Activated T-helper 1 cell treated with anti-CD3 and anti-CD28 coated beads, Interleukin-12 subunit alpha, Interleukin-12 subunit beta, Interleukin-2, Interleukin-4 antibody, amounts not matched to agents 30 ng/mL and 10 ng/mL and 1 ng/mL, durations not matched to agents 14 hours and 24 hours and 36 hours (primary cell): Measurements from ENCODE around the gene ASIC1. TPM values are rescaled to one million over a fixed set of nuclear protein-coding genes. Genes with fewer than 3 reads are reported as not detected.
"Not testable (repeated sequence)": the region's sequence is repeated elsewhere in the genome, so short reads cannot be mapped to it uniquely, and the experiment has no call there.

Experiments
- DNase-seq: peaks from one replicate; pipeline ENCODE4 v3.0.0; 2021; ENCODE audit warnings: low spot score
- H3K27ac Mint-ChIP-seq: one replicate; pipeline ENCODE4 v1.8.0; 2021; ENCODE audit warnings: mild to moderate bottlenecking, mixed read lengths
- H3K27me3 Mint-ChIP-seq: one replicate; pipeline ENCODE4 v1.8.0; 2022; ENCODE audit warnings: mild to moderate bottlenecking, moderate library complexity, mixed read lengths; ENCODE audit not compliant: insufficient read depth
- H3K36me3 Mint-ChIP-seq: one replicate; pipeline ENCODE4 v1.8.0; 2021; ENCODE audit warnings: low read depth, mixed read lengths
- H3K4me1 Mint-ChIP-seq: one replicate; pipeline ENCODE4 v1.8.0; 2021; ENCODE audit warnings: low read depth, mixed read lengths
- H3K4me3 Mint-ChIP-seq: one replicate; pipeline ENCODE4 v1.8.0; 2021; ENCODE audit warnings: mild to moderate bottlenecking, moderate library complexity, mixed read lengths
- H3K9me3 Mint-ChIP-seq: one replicate; pipeline ENCODE4 v1.8.0; 2021; ENCODE audit warnings: mixed read lengths
- intact Hi-C: fragments of 100-400 bp; cut with micrococcal nuclease; formaldehyde crosslinking; loops from one replicate; pipeline ENCODE4 v1.15.1; 2024
- total RNA-seq: library from RNA; stranded (reverse); gene quantifications from 2 replicates; pipeline ENCODE4 v1.2.3, GENCODE V29; 2022

The ASIC1 gene
- total RNA-seq, 1 donor from 2014 or later, result 10.2 TPM

GRCh38 chr12:50025187-50026059, 32.0 kb upstream of the ASIC1 start, which contains the start of gene RACGAP1:
Gene RACGAP1, minus strand, starts transcription at chr12:50025494. Its CDS starts 8,779 bp downstream, at chr12:50016715.
- H3K9me3 Mint-ChIP-seq, result peaks cover 2% of the 10 kb centered on the region
- peak; percentile 98 for DNase-seq
- H3K27me3 Mint-ChIP-seq, result peaks cover 3% of the 10 kb centered on the region
- H3K4me1 Mint-ChIP-seq, result peaks cover 46% of the 10 kb centered on the region
- peak within 1 kb of the TSS; percentile 99 for H3K27ac Mint-ChIP-seq
- H3K4me3 Mint-ChIP-seq, result peak within 1 kb of the TSS; percentile 98
- H3K36me3 Mint-ChIP-seq, result peaks cover 20% of the 10 kb centered on the region
- intact Hi-C loops, result loop anchor here (1.0 to 10.0 kb wide), 10 partner anchors 14 to 461 kb away; partner anchors contain the start of genes BCDIN3D, CERS5, COX14 and LARP4

- H3K4me1 Mint-ChIP-seq, result peaks cover 34% of the 10 kb centered on the region
- no peak overlapping the region for H3K4me3 Mint-ChIP-seq
- intact Hi-C loops, result loop anchor here (10.0 kb wide), 2 partner anchors 402 to 462 kb away; partner anchors contain the start of genes MCRS1 and PRPF40B
- H3K9me3 Mint-ChIP-seq, result peaks cover 2% of the 10 kb centered on the region
- no peak overlapping the region for H3K27ac Mint-ChIP-seq
- H3K27me3 Mint-ChIP-seq, result peaks cover 3% of the 10 kb centered on the region
- no peak for DNase-seq
- peaks cover 13% of the 10 kb centered on the region for H3K36me3 Mint-ChIP-seq
These were observed 30.7 kb upstream of the ASIC1 start for GRCh38 chr12:50026691-50027090.

GRCh38 chr12:50030449-50030848, 26.9 kb upstream of the ASIC1 start:
- H3K27ac Mint-ChIP-seq, DNase-seq, H3K4me1 Mint-ChIP-seq, H3K36me3 Mint-ChIP-seq, H3K9me3 Mint-ChIP-seq, H3K4me3 Mint-ChIP-seq, intact Hi-C loops: not testable (repeated sequence)
- H3K27me3 Mint-ChIP-seq, result peaks cover 18% of the 10 kb centered on the region

DNA sequence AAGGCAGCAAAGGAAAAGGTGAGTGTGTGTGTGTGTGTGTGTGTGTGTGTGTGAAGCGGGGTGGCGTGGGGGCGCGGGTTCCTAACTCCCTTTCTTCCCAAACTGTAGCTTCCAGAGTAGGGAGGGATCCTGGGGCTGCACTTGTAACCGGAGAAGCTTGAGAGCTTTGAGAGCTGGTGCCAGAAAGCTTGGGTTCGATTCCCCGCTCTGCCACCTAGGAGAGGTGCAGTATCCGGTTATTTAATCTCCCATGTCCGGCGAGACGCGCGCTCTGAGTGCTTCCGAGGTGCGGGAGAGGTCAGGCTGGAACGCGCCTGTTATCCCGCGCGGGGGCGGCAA, 24.9 kb upstream of the ASIC1 start:
- Mint-ChIP-seq H3K27me3 (peaks cover 20% of the 10 kb centered on the region), H3K4me1 (no peaks in the 10 kb centered on the region), H3K9me3 (no peaks in the 10 kb centered on the region), H3K36me3 (no peaks in the 10 kb centered on the region), H3K27ac (no peak overlapping the region), H3K4me3 (no peak overlapping the region)
- intact Hi-C loops, result no loop called here
- no peak for DNase-seq

DNA sequence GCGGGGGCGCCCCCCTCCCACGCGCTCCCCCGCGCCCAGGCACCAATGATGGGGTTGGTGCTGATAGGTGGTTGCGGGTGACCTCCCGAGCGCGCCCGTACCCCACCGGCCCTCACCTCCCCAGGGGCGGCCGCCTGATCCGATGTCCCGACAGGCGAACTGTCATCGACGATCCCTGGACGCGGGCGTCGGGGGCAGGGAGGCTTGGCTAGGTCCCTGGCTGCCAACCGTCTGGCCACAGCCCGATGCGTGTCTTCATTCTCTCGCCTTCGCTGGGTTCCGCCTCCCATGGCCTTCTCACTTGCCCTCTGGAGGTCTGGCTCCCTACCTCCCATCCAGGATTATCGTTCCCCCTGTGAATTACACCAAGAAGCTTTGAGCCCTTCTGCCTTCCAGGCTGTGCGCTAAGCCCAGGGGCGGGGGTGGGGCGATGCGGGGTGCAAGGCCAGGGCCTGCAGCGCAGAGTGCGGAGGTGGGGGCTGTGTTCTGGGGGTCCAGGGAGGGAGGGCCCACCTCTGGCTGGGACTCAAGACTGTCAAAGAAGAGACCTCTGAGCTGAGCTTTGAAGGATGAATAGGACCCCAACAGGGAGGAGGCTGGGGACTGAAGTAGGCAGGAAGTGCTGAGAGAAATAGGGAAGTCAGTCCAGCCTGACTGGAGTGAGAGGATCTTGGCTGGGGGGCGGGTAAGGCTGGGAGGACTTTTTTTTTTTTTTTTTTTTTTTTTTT, 24.4 kb upstream of the ASIC1 start:
- intact Hi-C loops, result no loop called here
- Mint-ChIP-seq H3K9me3 (no peaks in the 10 kb centered on the region), H3K4me1 (no peaks in the 10 kb centered on the region), H3K27ac (no peak overlapping the region), H3K27me3 (peaks cover 20% of the 10 kb centered on the region), H3K4me3 (no peak overlapping the region), H3K36me3 (no peaks in the 10 kb centered on the region)
- no peak for DNase-seq

GRCh38 chr12:50038336-50038735, 19.1 kb upstream of the ASIC1 start:
- intact Hi-C loops, result no loop called here

DNA sequence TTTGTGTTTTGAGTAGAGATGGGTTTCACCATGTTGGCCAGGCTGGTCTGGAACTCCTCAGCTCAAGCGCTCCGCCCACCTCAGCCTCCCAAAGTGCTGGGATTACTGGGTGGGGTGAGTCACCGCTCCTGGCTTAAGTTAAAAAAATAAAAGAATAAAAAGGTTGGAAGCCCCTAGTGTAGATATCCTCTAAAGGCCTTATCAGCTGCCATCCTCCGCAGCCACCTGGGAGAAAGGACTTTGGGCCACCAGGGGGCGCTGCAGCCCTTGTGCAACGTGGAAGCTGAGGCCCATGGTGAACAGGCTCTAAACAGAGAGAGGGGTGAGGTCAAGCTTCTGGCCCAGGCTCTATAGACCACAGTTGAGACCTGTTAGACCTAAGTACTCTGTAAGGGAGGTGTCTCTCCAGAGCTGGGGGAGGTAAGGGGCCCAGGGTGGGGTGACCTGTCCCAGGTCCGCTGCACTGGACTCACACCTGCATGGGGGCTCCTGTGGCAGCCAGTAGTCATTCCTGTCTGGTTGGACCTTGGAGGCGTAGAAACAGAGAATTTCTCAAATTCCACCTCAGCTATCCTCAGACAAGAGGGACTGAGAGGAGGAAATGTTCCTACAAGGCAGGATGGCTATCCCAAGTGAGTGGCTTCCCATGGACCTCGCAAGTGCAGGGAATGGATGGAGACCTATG, 18.1 kb upstream of the ASIC1 start:
- Mint-ChIP-seq H3K4me3 (no peak overlapping the region), H3K27ac (no peak overlapping the region), H3K4me1 (peaks cover 24% of the 10 kb centered on the region), H3K36me3 (no peaks in the 10 kb centered on the region), H3K27me3 (peaks cover 16% of the 10 kb centered on the region), H3K9me3 (no peaks in the 10 kb centered on the region)
- intact Hi-C loops, result loop anchor here (1.0 kb wide), 4 partner anchors 14 to 72 kb away; partner anchors contain the start of gene RACGAP1
- peak; percentile 73 for DNase-seq

More at GRCh38 chr12:50038336-50038735, 19.1 kb upstream of the ASIC1 start:
- Mint-ChIP-seq H3K9me3 (no peaks in the 10 kb centered on the region), H3K4me1 (peaks cover 14% of the 10 kb centered on the region), H3K4me3 (no peak overlapping the region), H3K27ac (no peak overlapping the region), H3K36me3 (no peaks in the 10 kb centered on the region), H3K27me3 (peaks cover 17% of the 10 kb centered on the region)
- DNase-seq, result no peak

DNA sequence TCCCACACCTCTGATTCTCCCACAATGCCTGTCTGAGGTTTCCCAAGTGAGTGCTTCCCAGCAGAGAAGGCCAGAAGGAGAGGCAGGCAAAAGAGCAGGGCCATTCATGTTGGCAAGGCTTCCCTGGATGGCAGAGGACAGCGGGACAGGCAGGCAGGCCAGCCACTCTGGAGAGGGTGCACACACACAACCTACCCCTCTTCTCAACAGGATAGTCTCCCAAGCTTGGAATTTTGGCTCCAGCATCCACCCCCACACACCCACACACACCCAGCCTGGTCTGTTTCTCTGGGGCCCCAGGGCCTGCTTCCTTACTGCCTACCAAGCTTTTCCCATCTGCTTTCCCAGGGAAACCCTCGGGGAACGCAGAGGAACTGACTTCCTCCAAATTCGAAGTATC, 16.7 kb upstream of the ASIC1 start:
- H3K9me3 Mint-ChIP-seq, result no peaks in the 10 kb centered on the region
- peaks cover 28% of the 10 kb centered on the region for H3K4me1 Mint-ChIP-seq
- H3K27me3 Mint-ChIP-seq, result peaks cover 8% of the 10 kb centered on the region
- no peaks in the 10 kb centered on the region for H3K36me3 Mint-ChIP-seq
- H3K4me3 Mint-ChIP-seq, result no peak overlapping the region
- no peak for DNase-seq
- intact Hi-C loops, result no loop called here
- H3K27ac Mint-ChIP-seq, result no peak overlapping the region

- Mint-ChIP-seq H3K27me3 (peaks cover 6% of the 10 kb centered on the region), H3K4me3 (no peak overlapping the region), H3K4me1 (peaks cover 28% of the 10 kb centered on the region)
These were observed 16.1 kb upstream of the ASIC1 start for GRCh38 chr12:50041062-50041860.

DNA sequence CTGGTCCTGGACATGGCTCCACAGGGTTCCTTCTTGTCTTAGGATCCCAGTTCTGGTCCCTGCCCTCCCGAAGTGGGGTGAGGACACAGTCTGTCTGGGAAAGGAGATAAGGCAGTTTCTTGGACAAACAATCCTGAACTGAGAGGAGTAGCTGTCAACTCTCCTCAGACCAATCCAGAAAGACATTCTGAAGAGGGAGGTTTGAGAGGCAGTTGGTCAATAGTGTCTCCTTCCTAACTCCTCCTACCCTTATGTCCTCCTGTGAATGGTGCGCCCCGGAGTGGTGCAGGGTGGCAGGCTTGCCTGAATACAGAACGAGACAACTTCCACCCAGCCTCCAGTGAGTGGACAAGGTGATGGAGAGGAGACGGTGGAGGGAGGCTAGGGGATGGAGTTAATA, 15.4 kb upstream of the ASIC1 start:
- peaks cover 6% of the 10 kb centered on the region for H3K27me3 Mint-ChIP-seq
- H3K9me3 Mint-ChIP-seq, result no peaks in the 10 kb centered on the region
- H3K4me1 Mint-ChIP-seq, result peaks cover 30% of the 10 kb centered on the region
- DNase-seq, result no peak
- no peak overlapping the region for H3K27ac Mint-ChIP-seq
- H3K4me3 Mint-ChIP-seq, result no peak overlapping the region
- H3K36me3 Mint-ChIP-seq, result no peaks in the 10 kb centered on the region
- intact Hi-C loops, result no loop called here

More at GRCh38 chr12:50041062-50041860, 16.1 kb upstream of the ASIC1 start:
- DNase-seq, result no peak
- H3K9me3 Mint-ChIP-seq, result no peaks in the 10 kb centered on the region
- H3K36me3 Mint-ChIP-seq, result no peaks in the 10 kb centered on the region
- intact Hi-C loops, result no loop called here
- no peak overlapping the region for H3K27ac Mint-ChIP-seq

DNA sequence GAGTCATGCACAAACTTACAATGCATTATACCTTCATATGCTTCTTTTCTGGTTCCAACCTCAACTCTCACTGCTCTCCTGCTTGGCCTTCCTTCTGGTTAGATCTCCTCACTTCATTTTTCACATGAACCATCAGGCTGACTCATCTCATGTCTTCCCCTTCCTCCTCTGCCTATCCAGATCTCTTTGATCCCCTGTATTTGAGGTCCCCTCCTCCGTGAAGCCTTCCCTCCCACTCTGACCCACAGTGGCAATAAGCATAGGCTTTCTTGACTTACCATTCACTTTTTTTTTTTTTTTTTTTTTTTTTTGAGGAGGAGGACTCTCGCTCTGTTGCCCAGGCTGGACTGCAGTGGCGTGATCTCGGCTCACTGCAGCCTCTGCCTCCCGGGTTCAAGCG, 14.7 kb upstream of the ASIC1 start:
- intact Hi-C loops, result no loop called here
- Mint-ChIP-seq H3K27me3 (peaks cover 6% of the 10 kb centered on the region), H3K36me3 (no peaks in the 10 kb centered on the region), H3K4me1 (peaks cover 37% of the 10 kb centered on the region), H3K27ac (peak overlapping the region; percentile 59), H3K4me3 (no peak overlapping the region), H3K9me3 (no peaks in the 10 kb centered on the region)
- DNase-seq, result no peak

DNA sequence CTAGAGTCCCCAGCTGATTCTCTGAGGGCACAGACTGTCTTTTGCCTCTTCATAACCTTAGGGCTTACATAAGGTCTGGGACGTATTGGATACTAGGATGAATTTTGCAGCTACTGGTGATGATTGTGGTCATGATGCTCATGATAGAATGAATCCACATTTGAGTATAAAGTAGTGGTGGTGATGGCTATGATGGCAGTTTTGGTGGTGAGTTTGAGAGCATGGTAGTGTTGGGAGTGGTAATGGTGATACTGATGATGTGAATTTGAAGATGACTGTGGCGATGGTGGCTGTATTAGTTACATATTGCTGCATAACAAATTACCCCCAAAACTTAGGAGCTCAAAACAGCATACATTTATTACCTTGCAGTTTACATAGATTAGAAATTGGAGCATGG, 14.1 kb upstream of the ASIC1 start:
- H3K4me1 Mint-ChIP-seq, result peaks cover 37% of the 10 kb centered on the region
- no peak overlapping the region for H3K4me3 Mint-ChIP-seq
- H3K36me3 Mint-ChIP-seq, result no peaks in the 10 kb centered on the region
- DNase-seq, result no peak
- no peak overlapping the region for H3K27ac Mint-ChIP-seq
- intact Hi-C loops, result no loop called here
- no peaks in the 10 kb centered on the region for H3K9me3 Mint-ChIP-seq
- H3K27me3 Mint-ChIP-seq, result peaks cover 6% of the 10 kb centered on the region
